ENCODE results near the gene PHF2. TPM values are rescaled to one million over a fixed set of nuclear protein-coding genes. Genes with fewer than 3 reads are reported as not detected.

PHF2 gene
- total and polyA plus RNA-seq, 2 of the 4 experiments (the other 2 are of a cell fraction) = 5.9 to 9.5 TPM

GRCh38 chr9:93599571-93600403 lies 23.4 kb downstream of the PHF2 start (continued):
- no peak for TF ChIP-seq CEBPB (IDR thresholded peaks at IDR 0.05; ENCODE audit: low read depth, low read length)

- Histone ChIP-seq H3K4ac (ENCODE audit: low read depth, low read length) (no peak overlapping the region), H3K14ac (replicated peaks; ENCODE audit: low read depth, low read length) (no peak overlapping the region), H3K9ac (ENCODE audit: low read depth, low read length) (no peak overlapping the region), H3K27ac (ENCODE audit: insufficient read depth, low read length) (no peak overlapping the region), H4K8ac (ENCODE audit: low read depth in 2 of 2, low read length in 2 of 2) (no peak overlapping the region), H3K56ac (ENCODE audit: extremely low read depth, insufficient read depth, low read length) (no peak overlapping the region), H3K9me1 (ENCODE audit: insufficient read depth, low read length) (peaks cover 26% of the 10 kb centered on the region), H2BK5ac (ENCODE audit: low read depth, low read length, poor library complexity, severe bottlenecking) (no peak overlapping the region), H3K9me3 (ENCODE audit: control insufficient read depth, insufficient read depth, low read length) (no peaks in the 10 kb centered on the region), H2BK120ac (ENCODE audit: low read depth, low read length) (no peak overlapping the region), H3K4me1 (ENCODE audit: control insufficient read depth, insufficient read depth, low read length) (no peaks in the 10 kb centered on the region), H2BK15ac (ENCODE audit: low read depth, low read length) (no peak overlapping the region), H3K79me1 (ENCODE audit: low read depth in 1 of 2, low read length in 2 of 2) (peaks cover 48 to 81% of the 10 kb centered on the region in 2 experiments), H3K27me3 (ENCODE audit: control insufficient read depth, insufficient read depth, low read length) (no peaks in the 10 kb centered on the region), H4K20me1 (ENCODE audit: insufficient read depth, low read length) (peaks cover 61% of the 10 kb centered on the region), H4K91ac (ENCODE audit: insufficient read depth, low read depth, low read length) (no peak overlapping the region), H3K23ac (ENCODE audit: low read depth, low read length) (no peak overlapping the region), H3K18ac (ENCODE audit: low read depth, low read length) (no peak overlapping the region), H2AFZ (replicated peaks; ENCODE audit: low read length, poor library complexity) (no peak overlapping the region), H3K4me3 (ENCODE audit: insufficient read depth, low read depth, low read length) (no peak overlapping the region), H2AK5ac (ENCODE audit: low read depth, low read length) (no peak overlapping the region), H4K5ac (ENCODE audit: low read depth, low read length) (no peak overlapping the region), H2AK9ac (replicated peaks; ENCODE audit: low read depth, low read length, poor library complexity) (no peak overlapping the region), H3K4me2 (ENCODE audit: low read depth, low read length) (no peak overlapping the region), H2BK20ac (ENCODE audit: low read depth, low read length) (no peak overlapping the region), H3K36me3 (ENCODE audit: control insufficient read depth, insufficient read depth, low read length) (no peaks in the 10 kb centered on the region)
- ATAC-seq (ENCODE audit: low read depth) (no peak), DNase-seq (no peak)
- no CpG with 5 or more reads among the region's 3 CpGs for WGBS, 2 experiments (ENCODE audit: extremely low coverage in 2 of 2, insufficient read length in 1 of 2)
- intact Hi-C loops (cut with micrococcal nuclease) = no loop called here
- CTCF ChIA-PET = no interaction called here
- POLR2A ChIA-PET (ENCODE audit: unreplicated experiment) = no interaction called here
- TF ChIP-seq NFE2L2 (IDR thresholded peaks at IDR 0.05; ENCODE audit: low read depth, low read length) (no peak), MXI1 (IDR thresholded peaks at IDR 0.05; ENCODE audit: borderline replicate concordance, low read depth, low read length) (no peak), MAFK (IDR thresholded peaks at IDR 0.05; ENCODE audit: low read depth, low read length) (no peak), CEBPB (IDR thresholded peaks at IDR 0.05; ENCODE audit: low read depth, low read length) (no peak), USF2 (IDR thresholded peaks at IDR 0.05; ENCODE audit: low read depth, low read length) (no peak), MAZ (IDR thresholded peaks at IDR 0.05; ENCODE audit: borderline replicate concordance, low read depth, low read length) (no peak), POLR2A (IDR thresholded peaks at IDR 0.05; ENCODE audit: low read depth, low read length) (no peak), RAD21 (IDR thresholded peaks at IDR 0.05; ENCODE audit: low read length) (no peak)
- TF ChIP-seq, protein P1, sequence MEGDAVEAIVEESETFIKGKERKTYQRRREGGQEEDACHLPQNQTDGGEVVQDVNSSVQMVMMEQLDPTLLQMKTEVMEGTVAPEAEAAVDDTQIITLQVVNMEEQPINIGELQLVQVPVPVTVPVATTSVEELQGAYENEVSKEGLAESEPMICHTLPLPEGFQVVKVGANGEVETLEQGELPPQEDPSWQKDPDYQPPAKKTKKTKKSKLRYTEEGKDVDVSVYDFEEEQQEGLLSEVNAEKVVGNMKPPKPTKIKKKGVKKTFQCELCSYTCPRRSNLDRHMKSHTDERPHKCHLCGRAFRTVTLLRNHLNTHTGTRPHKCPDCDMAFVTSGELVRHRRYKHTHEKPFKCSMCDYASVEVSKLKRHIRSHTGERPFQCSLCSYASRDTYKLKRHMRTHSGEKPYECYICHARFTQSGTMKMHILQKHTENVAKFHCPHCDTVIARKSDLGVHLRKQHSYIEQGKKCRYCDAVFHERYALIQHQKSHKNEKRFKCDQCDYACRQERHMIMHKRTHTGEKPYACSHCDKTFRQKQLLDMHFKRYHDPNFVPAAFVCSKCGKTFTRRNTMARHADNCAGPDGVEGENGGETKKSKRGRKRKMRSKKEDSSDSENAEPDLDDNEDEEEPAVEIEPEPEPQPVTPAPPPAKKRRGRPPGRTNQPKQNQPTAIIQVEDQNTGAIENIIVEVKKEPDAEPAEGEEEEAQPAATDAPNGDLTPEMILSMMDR (conservative IDR thresholded peaks at IDR 0.05; ENCODE audit: low read depth, low read length) = no peak
- no TSS peak for BruUV-seq (replicated peaks)
- in situ Hi-C loops (cut with MboI; ENCODE audit: low sequenced_read_pairs) = no loop called here
- dilution Hi-C loops (cut with HindIII; ENCODE audit: low sequenced_read_pairs, unreplicated experiment) = no loop called here
Observed at GRCh38 chr9:93600504-93600903, 24.1 kb downstream of the PHF2 start.
